HEK293 (cell line): ENCODE results near the gene SP140L.

ENCODE experiments used
- CTCF ChIA-PET: fragments of 350-600 bp; formaldehyde crosslinking; extraction: SDS; loops from one replicate; lab custom pipeline; 2021; ENCODE audit warnings: antibody characterized with exemption; lab: Yijun Ruan, JAX
- POLR2A ChIA-PET: fragments of 300-600 bp; formaldehyde crosslinking; extraction: SDS; loops from one replicate; lab custom pipeline; 2020; ENCODE audit warnings: antibody characterized with exemption, inconsistent platforms; lab: Yijun Ruan, JAX
- H3K27ac ChIP-seq: fragments of 200-500 bp; sonication (Bioruptor generic); 2 replicates; pipeline ENCODE4 v1.5.1; 2014; ENCODE audit warnings: low read depth, low read length, control low read depth, inconsistent platforms; ENCODE audit errors: extremely low read depth
- H3K36me3 ChIP-seq, 2 experiments: fragments of 200-500 bp in 1 of 2; sonication (Bioruptor generic) in 1 of 2; 1 replicate in 1 of 2; 2 replicates in 1 of 2; pipeline ENCODE4 v1.5.1; 2014 to 2017; ENCODE audit warnings: inconsistent platforms in 2 of 2, low read length in 2 of 2; ENCODE audit not compliant: control insufficient read depth in 2 of 2, insufficient read depth in 1 of 2
- H3K4me1 ChIP-seq: fragments of 200-500 bp; sonication (Bioruptor generic); 2 replicates; pipeline ENCODE4 v1.5.1; 2014; ENCODE audit warnings: mild to moderate bottlenecking, low read length, inconsistent platforms; ENCODE audit not compliant: control insufficient read depth, insufficient read depth
- H3K4me3 ChIP-seq: 2 replicates; pipeline ENCODE4 v1.5.1; 2011; ENCODE audit warnings: low read depth, mild to moderate bottlenecking, control low read depth, low read length, moderate library complexity
- H3K9me3 ChIP-seq: fragments of 200-500 bp; sonication (Bioruptor generic); 2 replicates; pipeline ENCODE4 v1.5.1; 2014; ENCODE audit warnings: low read depth, low read length, inconsistent platforms; ENCODE audit not compliant: control insufficient read depth, insufficient read depth
- GLI4 ChIP-seq: fragments of 450-650 bp; formaldehyde crosslinking; IDR thresholded peaks from 2 replicates; pipeline ENCODE4 v1.5.1; 2016; ENCODE audit warnings: missing biosample characterization, missing genetic modification characterization
- OVOL3 ChIP-seq: fragments of 450-650 bp; formaldehyde crosslinking; IDR thresholded peaks from 2 replicates; pipeline ENCODE4 v1.5.1; 2016; ENCODE audit warnings: missing biosample characterization, missing genetic modification characterization
- REST ChIP-seq: fragments of 450-650 bp; formaldehyde crosslinking; IDR thresholded peaks from 2 replicates; pipeline ENCODE4 v1.5.1; 2016; ENCODE audit warnings: missing biosample characterization, missing genetic modification characterization
- WT1 ChIP-seq: fragments of 450-650 bp; formaldehyde crosslinking; IDR thresholded peaks from 2 replicates; pipeline ENCODE4 v1.5.1; 2016; ENCODE audit warnings: missing biosample characterization, missing genetic modification characterization
- ZBTB48 ChIP-seq: fragments of 450-650 bp; formaldehyde crosslinking; IDR thresholded peaks from 2 replicates; pipeline ENCODE4 v1.5.1; 2016; ENCODE audit warnings: missing biosample characterization, missing genetic modification characterization
- ZNF354C ChIP-seq: fragments of 450-650 bp; formaldehyde crosslinking; IDR thresholded peaks from 2 replicates; pipeline ENCODE4 v1.5.1; 2016; ENCODE audit warnings: missing biosample characterization, missing genetic modification characterization, low read depth, borderline replicate concordance
- ZNF391 ChIP-seq: fragments of 450-650 bp; formaldehyde crosslinking; IDR thresholded peaks from 2 replicates; pipeline ENCODE4 v1.5.1; 2016; ENCODE audit warnings: low read depth, missing biosample characterization, missing genetic modification characterization, borderline replicate concordance
- ZNF394 ChIP-seq: fragments of 450-650 bp; formaldehyde crosslinking; IDR thresholded peaks from 2 replicates; pipeline ENCODE4 v1.5.1; 2016; ENCODE audit warnings: missing biosample characterization, missing genetic modification characterization, mild to moderate bottlenecking, moderate library complexity, borderline replicate concordance
- ZNF433 ChIP-seq: fragments of 450-650 bp; formaldehyde crosslinking; IDR thresholded peaks from 2 replicates; pipeline ENCODE4 v1.5.1; 2016; ENCODE audit warnings: missing biosample characterization, missing genetic modification characterization, low read depth
- ZNF521 ChIP-seq: fragments of 450-650 bp; formaldehyde crosslinking; IDR thresholded peaks from 2 replicates; pipeline ENCODE4 v1.5.1; 2017; ENCODE audit warnings: missing biosample characterization, mild to moderate bottlenecking, missing genetic modification characterization
- ZNF585B ChIP-seq: fragments of 450-650 bp; formaldehyde crosslinking; IDR thresholded peaks from 2 replicates; pipeline ENCODE4 v1.5.1; 2016; ENCODE audit warnings: missing biosample characterization, missing genetic modification characterization
- ZNF610 ChIP-seq: fragments of 450-650 bp; formaldehyde crosslinking; IDR thresholded peaks from 2 replicates; pipeline ENCODE4 v1.5.1; 2016; ENCODE audit warnings: missing biosample characterization, missing genetic modification characterization, borderline replicate concordance
- ZNF664 ChIP-seq: fragments of 450-650 bp; formaldehyde crosslinking; IDR thresholded peaks from 2 replicates; pipeline ENCODE4 v1.5.1; 2016; ENCODE audit warnings: missing biosample characterization, missing genetic modification characterization
- ZNF704 ChIP-seq: fragments of 450-650 bp; formaldehyde crosslinking; IDR thresholded peaks from 2 replicates; pipeline ENCODE4 v1.5.1; 2016; ENCODE audit warnings: missing biosample characterization, missing genetic modification characterization
- ZNF830 ChIP-seq: fragments of 450-650 bp; IDR thresholded peaks from 2 replicates; pipeline ENCODE4 v1.5.0; 2018; ENCODE audit warnings: missing biosample characterization, missing genetic modification characterization, low read depth, mild to moderate bottlenecking, moderate library complexity
- TF ChIP-seq, protein P1 (sequence below): fragments of 450-650 bp; formaldehyde crosslinking; IDR thresholded peaks from 2 replicates; pipeline ENCODE4 v1.5.0; 2017; ENCODE audit warnings: missing biosample characterization, missing genetic modification characterization, borderline replicate concordance
- TF ChIP-seq, protein P2 (sequence below): fragments of 450-650 bp; formaldehyde crosslinking; IDR thresholded peaks from 2 replicates; pipeline ENCODE4 v1.5.1; 2017; ENCODE audit warnings: missing biosample characterization, missing genetic modification characterization

Gene SP140L

GRCh38 chr2:230384986-230385385, 58.0 kb downstream of the SP140L start:
- no peak overlapping the region for H3K4me3 ChIP-seq
- ChIA-PET CTCF (no interaction called here), POLR2A (no interaction called here)
- TF ChIP-seq GLI4, result no peak
- TF ChIP-seq ZNF394 (tag by site-specific recombination), result no peak
- TF ChIP-seq REST (tag by site-specific recombination), result no peak
- no peak for TF ChIP-seq ZNF354C
- TF ChIP-seq ZNF433 (tag by site-specific recombination), result no peak
- TF ChIP-seq ZNF704 (tag by site-specific recombination), result no peak
- TF ChIP-seq ZNF610 (tag by site-specific recombination), result no peak
- no peak for TF ChIP-seq ZBTB48
- no peak for TF ChIP-seq OVOL3 (tag by site-specific recombination)
- TF ChIP-seq, protein P1, sequence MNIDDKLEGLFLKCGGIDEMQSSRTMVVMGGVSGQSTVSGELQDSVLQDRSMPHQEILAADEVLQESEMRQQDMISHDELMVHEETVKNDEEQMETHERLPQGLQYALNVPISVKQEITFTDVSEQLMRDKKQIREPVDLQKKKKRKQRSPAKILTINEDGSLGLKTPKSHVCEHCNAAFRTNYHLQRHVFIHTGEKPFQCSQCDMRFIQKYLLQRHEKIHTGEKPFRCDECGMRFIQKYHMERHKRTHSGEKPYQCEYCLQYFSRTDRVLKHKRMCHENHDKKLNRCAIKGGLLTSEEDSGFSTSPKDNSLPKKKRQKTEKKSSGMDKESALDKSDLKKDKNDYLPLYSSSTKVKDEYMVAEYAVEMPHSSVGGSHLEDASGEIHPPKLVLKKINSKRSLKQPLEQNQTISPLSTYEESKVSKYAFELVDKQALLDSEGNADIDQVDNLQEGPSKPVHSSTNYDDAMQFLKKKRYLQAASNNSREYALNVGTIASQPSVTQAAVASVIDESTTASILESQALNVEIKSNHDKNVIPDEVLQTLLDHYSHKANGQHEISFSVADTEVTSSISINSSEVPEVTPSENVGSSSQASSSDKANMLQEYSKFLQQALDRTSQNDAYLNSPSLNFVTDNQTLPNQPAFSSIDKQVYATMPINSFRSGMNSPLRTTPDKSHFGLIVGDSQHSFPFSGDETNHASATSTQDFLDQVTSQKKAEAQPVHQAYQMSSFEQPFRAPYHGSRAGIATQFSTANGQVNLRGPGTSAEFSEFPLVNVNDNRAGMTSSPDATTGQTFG (tag by site-specific recombination), result no peak
- no peaks in the 10 kb centered on the region for H3K9me3 ChIP-seq
- H3K27ac ChIP-seq, result no peak overlapping the region
- H3K36me3 ChIP-seq, result peaks cover 0 to 23% of the 10 kb centered on the region in 2 experiments; a peak in 1 of 3 replicates
- H3K4me1 ChIP-seq, result no peaks in the 10 kb centered on the region

GRCh38 chr2:230394301-230394700, 67.3 kb downstream of the SP140L start:
- no peaks in the 10 kb centered on the region for H3K4me1 ChIP-seq
- ChIA-PET POLR2A (no interaction called here), CTCF (no interaction called here)
- H3K27ac ChIP-seq, result no peak overlapping the region
- peaks cover 0 to 46% of the 10 kb centered on the region in 2 experiments; a peak in 1 of 3 replicates for H3K36me3 ChIP-seq
- no peaks in the 10 kb centered on the region for H3K9me3 ChIP-seq
- no peak overlapping the region for H3K4me3 ChIP-seq
- TF ChIP-seq ZNF830 (tag by site-specific recombination) (no peak), WT1 (tag by site-specific recombination) (no peak), ZNF391 (tag by site-specific recombination) (no peak), ZNF585B (tag by site-specific recombination) (no peak), ZNF664 (tag by site-specific recombination) (no peak), ZNF433 (tag by site-specific recombination) (no peak), ZNF521 (tag by site-specific recombination) (no peak), REST (tag by site-specific recombination) (no peak), OVOL3 (tag by site-specific recombination) (no peak)
- TF ChIP-seq, protein P2, sequence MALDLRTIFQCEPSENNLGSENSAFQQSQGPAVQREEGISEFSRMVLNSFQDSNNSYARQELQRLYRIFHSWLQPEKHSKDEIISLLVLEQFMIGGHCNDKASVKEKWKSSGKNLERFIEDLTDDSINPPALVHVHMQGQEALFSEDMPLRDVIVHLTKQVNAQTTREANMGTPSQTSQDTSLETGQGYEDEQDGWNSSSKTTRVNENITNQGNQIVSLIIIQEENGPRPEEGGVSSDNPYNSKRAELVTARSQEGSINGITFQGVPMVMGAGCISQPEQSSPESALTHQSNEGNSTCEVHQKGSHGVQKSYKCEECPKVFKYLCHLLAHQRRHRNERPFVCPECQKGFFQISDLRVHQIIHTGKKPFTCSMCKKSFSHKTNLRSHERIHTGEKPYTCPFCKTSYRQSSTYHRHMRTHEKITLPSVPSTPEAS (tag by site-specific recombination), result no peak
